HCT116 (cell line): Measurements from ENCODE around the gene METTL25. TPM values are rescaled to one million over a fixed set of nuclear protein-coding genes. Genes with fewer than 3 reads are reported as not detected.

Source experiments
- ATAC-seq: fragments of 200-7000 bp; cut with Tn5 transposase; 2 replicates; pipeline ENCODE4 v1.9.1; 2020; ENCODE audit warnings: mild to moderate bottlenecking, moderate library complexity
- BruUV-seq: library from RNA; stranded (reverse); fragments of 400-500 nt; replicated peaks from 2 replicates; lab custom pipeline; 2021; lab: Mats Ljungman, UMichigan
- CTCF ChIA-PET: fragments of 300-600 bp; sonication (Branson Sonifier 250); formaldehyde crosslinking; loops from one replicate; lab custom pipeline; 2021; ENCODE audit warnings: antibody characterized with exemption; lab: Charles Lee
- POLR2A ChIA-PET: fragments of 300-600, 350-600 bp; sonication (Branson Sonifier 250); formaldehyde crosslinking; loops from one replicate; lab custom pipeline; 2021; ENCODE audit warnings: antibody characterized with exemption; lab: Charles Lee
- RAD21 ChIA-PET, 2 experiments: fragments of 300-600 bp; sonication (Branson Sonifier 250); formaldehyde crosslinking; loops; one replicate each; lab custom pipeline; 2023; ENCODE audit warnings: low total read pairs in 2 of 2; ENCODE audit not compliant: uncharacterized antibody in 2 of 2, unreplicated experiment in 2 of 2, low non-redundant PET in 1 of 2; lab: Charles Lee
- DNase-seq: peaks from one replicate; pipeline ENCODE4 v3.0.0-alpha.2; 2010; ENCODE audit warnings: low read depth, low spot score
- H2AFZ ChIP-seq: fragments of 200-600 bp; shearing (Covaris generic), sonication (generic); 2 replicates; pipeline ENCODE4 v1.6.1; 2017; ENCODE audit warnings: low read depth, mixed run types, mixed read lengths, antibody characterized with exemption, low read length; ENCODE audit not compliant: poor library complexity, severe bottlenecking
- H3K27ac ChIP-seq: 2 replicates; pipeline ENCODE4 v1.5.1; 2012; ENCODE audit warnings: low read depth, low read length
- H3K27me3 ChIP-seq: fragments of 200-600 bp; sonication (generic); 2 replicates; pipeline ENCODE4 v1.6.1; 2016; ENCODE audit warnings: mixed run types, low read length, mixed read lengths; ENCODE audit not compliant: insufficient read depth
- H3K36me3 ChIP-seq, 2 experiments: fragments of 200-500 bp in 1 of 2; fragments of 200-600 bp in 1 of 2; sonication (Bioruptor generic) in 1 of 2; sonication (generic) in 1 of 2; 2 replicates each; pipeline versions ENCODE4 v1.5.1 to v1.6.1; 2014 to 2016; ENCODE audit warnings: low read length in 2 of 2, inconsistent platforms in 1 of 2, mixed read lengths in 1 of 2, mixed run types in 1 of 2; ENCODE audit not compliant: insufficient read depth in 2 of 2, control insufficient read depth in 1 of 2
- H3K4me1 ChIP-seq, 2 experiments: fragments of 200-600 bp in 1 of 2; sonication (generic) in 1 of 2; 2 replicates each; pipeline versions ENCODE4 v1.5.1 to v1.6.1; 2012 to 2017; ENCODE audit warnings: low read length in 2 of 2, inconsistent platforms in 1 of 2, mild to moderate bottlenecking in 1 of 2, mixed read lengths in 1 of 2, mixed run types in 1 of 2, moderate library complexity in 1 of 2; ENCODE audit not compliant: insufficient read depth in 2 of 2, control insufficient read depth in 1 of 2
- H3K4me2 ChIP-seq: fragments of 200-600 bp; sonication (generic); 2 replicates; pipeline ENCODE4 v1.6.1; 2017; ENCODE audit warnings: mixed run types, low read length, mixed read lengths
- H3K4me3 ChIP-seq, 2 experiments: fragments of 200-600 bp in 1 of 2; sonication (generic) in 1 of 2; replicated peaks in 1 of 2; 2 replicates each; pipeline ENCODE4 v1.5.1; 2011 to 2016; ENCODE audit warnings: low read length in 2 of 2, control low read depth in 1 of 2, low read depth in 1 of 2, mild to moderate bottlenecking in 1 of 2, mixed read lengths in 1 of 2, mixed run types in 1 of 2
- H3K79me2 ChIP-seq: fragments of 200-600 bp; sonication (generic); 2 replicates; pipeline ENCODE4 v1.6.1; 2017; ENCODE audit warnings: mild to moderate bottlenecking, mixed run types, low read length, moderate library complexity, mixed read lengths; ENCODE audit not compliant: insufficient read depth
- H3K9ac ChIP-seq: fragments of 200-600 bp; sonication (generic); 2 replicates; pipeline ENCODE4 v1.6.1; 2016; ENCODE audit warnings: low read length, mixed read lengths
- H3K9me2 ChIP-seq: fragments of 200-600 bp; sonication (generic), shearing (Covaris generic); 2 replicates; pipeline ENCODE4 v1.6.1; 2017; ENCODE audit warnings: mixed run types, mild to moderate bottlenecking, moderate library complexity; ENCODE audit not compliant: insufficient read depth
- H3K9me3 ChIP-seq, 2 experiments: fragments of 200-500 bp in 1 of 2; fragments of 200-600 bp in 1 of 2; sonication (Bioruptor generic) in 1 of 2; sonication (generic) in 1 of 2; 2 replicates each; pipeline ENCODE4 v1.6.1; 2014 to 2017; ENCODE audit warnings: low read length in 2 of 2, mixed read lengths in 2 of 2, inconsistent platforms in 1 of 2, low read depth in 1 of 2, mild to moderate bottlenecking in 1 of 2, mixed run types in 1 of 2, moderate library complexity in 1 of 2; ENCODE audit not compliant: control insufficient read depth in 1 of 2, insufficient read depth in 1 of 2
- H4K20me1 ChIP-seq: fragments of 200-600 bp; sonication (generic), shearing (Covaris generic); 2 replicates; pipeline ENCODE4 v1.6.1; 2017; ENCODE audit warnings: mixed run types, mild to moderate bottlenecking, moderate library complexity; ENCODE audit not compliant: insufficient read depth
- CBX3 ChIP-seq: IDR thresholded peaks from 2 replicates; pipeline ENCODE4 v1.6.1; 2012; ENCODE audit warnings: low read depth
- CEBPB ChIP-seq: IDR thresholded peaks from 2 replicates; pipeline ENCODE4 v1.6.1; 2012; ENCODE audit warnings: low read depth
- EGR1 ChIP-seq: IDR thresholded peaks from 2 replicates; pipeline ENCODE4 v1.6.1; 2012; ENCODE audit warnings: low read depth
- EZH2phosphoT487 ChIP-seq: fragments of 200-600 bp; IDR thresholded peaks from 2 replicates; pipeline ENCODE4 v1.6.1; 2018; ENCODE audit warnings: antibody characterized with exemption, borderline replicate concordance
- POLR2A ChIP-seq: IDR thresholded peaks from 2 replicates; pipeline ENCODE4 v1.7.0; 2011; ENCODE audit warnings: borderline replicate concordance; ENCODE audit not compliant: insufficient read depth, insufficient read length; ENCODE audit errors: extremely low read depth
- POLR2AphosphoS5 ChIP-seq: IDR thresholded peaks from 2 replicates; pipeline ENCODE4 v1.6.1; 2011; ENCODE audit warnings: mild to moderate bottlenecking, low read depth, low read length, moderate library complexity
- TCF7L2 ChIP-seq: IDR thresholded peaks from 2 replicates; pipeline ENCODE4 v1.7.0; 2011; ENCODE audit warnings: borderline replicate concordance, inconsistent platforms; ENCODE audit not compliant: insufficient read depth, insufficient read length; ENCODE audit errors: extremely low read depth
- intact Hi-C: fragments of 100-400 bp; cut with micrococcal nuclease; formaldehyde crosslinking; loops from 2 replicates; pipeline ENCODE4 v1.10.0; 2022
- total RNA-seq: library from RNA; stranded (reverse); gene quantifications from one replicate; pipeline ENCODE4 v1.2.1, GENCODE V29; 2021; ENCODE audit not compliant: unreplicated experiment
- TF ChIP-seq, protein P1 (sequence below): IDR thresholded peaks from 2 replicates; pipeline ENCODE4 v1.6.1; 2012
- TF ChIP-seq, protein P2 (sequence below): IDR thresholded peaks from 2 replicates; pipeline ENCODE4 v1.6.1; 2011; ENCODE audit warnings: mild to moderate bottlenecking, low read length, moderate library complexity; ENCODE audit not compliant: insufficient replicate concordance; ENCODE audit errors: extremely low read depth
- TF ChIP-seq, protein P3 (sequence below): IDR thresholded peaks from 2 replicates; pipeline ENCODE4 v1.6.1; 2012
- TF ChIP-seq, protein P4 (sequence below), 3 experiments: fragments of 200-600 bp in 1 of 3; sonication (generic) in 1 of 3; IDR thresholded peaks in 2 of 3; conservative IDR thresholded peaks in 1 of 3; 2 replicates each; pipeline ENCODE4 v1.5.1; 2012 to 2017; ENCODE audit warnings: low read depth in 2 of 3, low read length in 2 of 3, antibody characterized with exemption in 1 of 3, borderline replicate concordance in 1 of 3, control low read depth in 1 of 3, mild to moderate bottlenecking in 1 of 3, mixed read lengths in 1 of 3, mixed run types in 1 of 3, moderate library complexity in 1 of 3; ENCODE audit not compliant: insufficient read depth in 1 of 3

The METTL25 gene
- total RNA-seq, 1 experiment from 2014 or later: 4.4 TPM

DNA sequence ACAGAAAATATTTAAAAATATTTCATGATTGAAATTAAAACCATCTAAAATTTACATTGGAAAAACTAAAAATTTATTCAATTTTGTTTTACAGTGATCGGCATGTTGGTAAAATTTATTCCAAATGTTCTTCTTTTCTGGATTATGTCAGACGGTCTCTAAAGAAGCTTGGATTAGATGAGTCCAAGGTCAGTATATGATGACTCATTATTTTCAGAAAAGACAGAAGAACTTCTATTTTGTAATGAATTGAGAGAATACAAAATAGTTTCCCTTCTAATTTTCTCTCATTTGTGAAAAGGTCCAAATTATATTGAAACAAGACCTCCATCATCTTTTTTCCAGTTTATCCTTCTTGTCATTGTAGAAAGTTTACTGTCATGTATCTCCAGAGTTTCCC lies 98.3 kb downstream of the METTL25 start:
- TF ChIP-seq, protein P1, sequence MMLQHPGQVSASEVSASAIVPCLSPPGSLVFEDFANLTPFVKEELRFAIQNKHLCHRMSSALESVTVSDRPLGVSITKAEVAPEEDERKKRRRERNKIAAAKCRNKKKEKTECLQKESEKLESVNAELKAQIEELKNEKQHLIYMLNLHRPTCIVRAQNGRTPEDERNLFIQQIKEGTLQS: no peak
- TF ChIP-seq CBX3 (no peak), TCF7L2 (no peak), CEBPB (no peak), EZH2phosphoT487 (no peak), EGR1 (no peak), POLR2A (no peak), POLR2AphosphoS5 (no peak)
- TF ChIP-seq, protein P2, sequence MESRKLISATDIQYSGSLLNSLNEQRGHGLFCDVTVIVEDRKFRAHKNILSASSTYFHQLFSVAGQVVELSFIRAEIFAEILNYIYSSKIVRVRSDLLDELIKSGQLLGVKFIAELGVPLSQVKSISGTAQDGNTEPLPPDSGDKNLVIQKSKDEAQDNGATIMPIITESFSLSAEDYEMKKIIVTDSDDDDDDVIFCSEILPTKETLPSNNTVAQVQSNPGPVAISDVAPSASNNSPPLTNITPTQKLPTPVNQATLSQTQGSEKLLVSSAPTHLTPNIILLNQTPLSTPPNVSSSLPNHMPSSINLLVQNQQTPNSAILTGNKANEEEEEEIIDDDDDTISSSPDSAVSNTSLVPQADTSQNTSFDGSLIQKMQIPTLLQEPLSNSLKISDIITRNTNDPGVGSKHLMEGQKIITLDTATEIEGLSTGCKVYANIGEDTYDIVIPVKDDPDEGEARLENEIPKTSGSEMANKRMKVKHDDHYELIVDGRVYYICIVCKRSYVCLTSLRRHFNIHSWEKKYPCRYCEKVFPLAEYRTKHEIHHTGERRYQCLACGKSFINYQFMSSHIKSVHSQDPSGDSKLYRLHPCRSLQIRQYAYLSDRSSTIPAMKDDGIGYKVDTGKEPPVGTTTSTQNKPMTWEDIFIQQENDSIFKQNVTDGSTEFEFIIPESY: no peak
- TF ChIP-seq, protein P3, sequence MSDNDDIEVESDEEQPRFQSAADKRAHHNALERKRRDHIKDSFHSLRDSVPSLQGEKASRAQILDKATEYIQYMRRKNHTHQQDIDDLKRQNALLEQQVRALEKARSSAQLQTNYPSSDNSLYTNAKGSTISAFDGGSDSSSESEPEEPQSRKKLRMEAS: no peak
- TF ChIP-seq, protein P4, sequence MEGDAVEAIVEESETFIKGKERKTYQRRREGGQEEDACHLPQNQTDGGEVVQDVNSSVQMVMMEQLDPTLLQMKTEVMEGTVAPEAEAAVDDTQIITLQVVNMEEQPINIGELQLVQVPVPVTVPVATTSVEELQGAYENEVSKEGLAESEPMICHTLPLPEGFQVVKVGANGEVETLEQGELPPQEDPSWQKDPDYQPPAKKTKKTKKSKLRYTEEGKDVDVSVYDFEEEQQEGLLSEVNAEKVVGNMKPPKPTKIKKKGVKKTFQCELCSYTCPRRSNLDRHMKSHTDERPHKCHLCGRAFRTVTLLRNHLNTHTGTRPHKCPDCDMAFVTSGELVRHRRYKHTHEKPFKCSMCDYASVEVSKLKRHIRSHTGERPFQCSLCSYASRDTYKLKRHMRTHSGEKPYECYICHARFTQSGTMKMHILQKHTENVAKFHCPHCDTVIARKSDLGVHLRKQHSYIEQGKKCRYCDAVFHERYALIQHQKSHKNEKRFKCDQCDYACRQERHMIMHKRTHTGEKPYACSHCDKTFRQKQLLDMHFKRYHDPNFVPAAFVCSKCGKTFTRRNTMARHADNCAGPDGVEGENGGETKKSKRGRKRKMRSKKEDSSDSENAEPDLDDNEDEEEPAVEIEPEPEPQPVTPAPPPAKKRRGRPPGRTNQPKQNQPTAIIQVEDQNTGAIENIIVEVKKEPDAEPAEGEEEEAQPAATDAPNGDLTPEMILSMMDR (IDR thresholded peaks at IDR 0.05 in 2 of 3, conservative IDR thresholded peaks at IDR 0.05 in 1 of 3; ENCODE audit: borderline replicate concordance in 1 of 3, insufficient read depth in 1 of 3, low read depth in 2 of 3, low read length in 2 of 3): no peak
- no peak overlapping the region for H3K27ac ChIP-seq
- H3K27me3 ChIP-seq: no peaks in the 10 kb centered on the region
- no peaks in the 10 kb centered on the region for H3K79me2 ChIP-seq
- H3K9me2 ChIP-seq: no peaks in the 10 kb centered on the region
- ChIA-PET POLR2A (no interaction called here), RAD21 (no interaction called here), CTCF (no interaction called here)
- no TSS peak for BruUV-seq
- H3K4me3 ChIP-seq: no peak overlapping the region
- H2AFZ ChIP-seq: no peak overlapping the region
- H3K4me2 ChIP-seq: no peak overlapping the region
- H3K9me3 ChIP-seq: no peaks in the 10 kb centered on the region
- H3K36me3 ChIP-seq: no peaks in the 10 kb centered on the region
- no peak for ATAC-seq
- H4K20me1 ChIP-seq: no peaks in the 10 kb centered on the region
- intact Hi-C loops: no loop called here
- no peaks in the 10 kb centered on the region for H3K4me1 ChIP-seq
- H3K9ac ChIP-seq: no peak overlapping the region
- DNase-seq: no peak
